Adrenal gland (tissue), 5 donors: ENCODE measurements around the gene ZIC2.

Source experiments
- POLR2A ChIP-seq, 2 donors: fragments of 450-650 bp; IDR thresholded peaks; one replicate each; pipeline ENCODE4 v1.6.1; 2017; ENCODE audit warnings: antibody characterized with exemption in 2 of 2, mild to moderate bottlenecking in 2 of 2, moderate library complexity in 1 of 2
- TF ChIP-seq, protein P1 (sequence below), 6 experiments: fragments of 450-650 bp in 4 of 6; fragments of 200-600 bp in 2 of 6; sonication (generic) in 1 of 6; IDR thresholded peaks; 1 replicate in 5 of 6; 2 replicates in 1 of 6; pipeline versions ENCODE4 v1.5.1 to v1.8.0; 2016 to 2021; ENCODE audit warnings: antibody characterized with exemption in 6 of 6, mild to moderate bottlenecking in 2 of 6, moderate library complexity in 1 of 6
- donor health status: DM: no; HTN: no; CAD: no.

- TF ChIP-seq, protein P1, sequence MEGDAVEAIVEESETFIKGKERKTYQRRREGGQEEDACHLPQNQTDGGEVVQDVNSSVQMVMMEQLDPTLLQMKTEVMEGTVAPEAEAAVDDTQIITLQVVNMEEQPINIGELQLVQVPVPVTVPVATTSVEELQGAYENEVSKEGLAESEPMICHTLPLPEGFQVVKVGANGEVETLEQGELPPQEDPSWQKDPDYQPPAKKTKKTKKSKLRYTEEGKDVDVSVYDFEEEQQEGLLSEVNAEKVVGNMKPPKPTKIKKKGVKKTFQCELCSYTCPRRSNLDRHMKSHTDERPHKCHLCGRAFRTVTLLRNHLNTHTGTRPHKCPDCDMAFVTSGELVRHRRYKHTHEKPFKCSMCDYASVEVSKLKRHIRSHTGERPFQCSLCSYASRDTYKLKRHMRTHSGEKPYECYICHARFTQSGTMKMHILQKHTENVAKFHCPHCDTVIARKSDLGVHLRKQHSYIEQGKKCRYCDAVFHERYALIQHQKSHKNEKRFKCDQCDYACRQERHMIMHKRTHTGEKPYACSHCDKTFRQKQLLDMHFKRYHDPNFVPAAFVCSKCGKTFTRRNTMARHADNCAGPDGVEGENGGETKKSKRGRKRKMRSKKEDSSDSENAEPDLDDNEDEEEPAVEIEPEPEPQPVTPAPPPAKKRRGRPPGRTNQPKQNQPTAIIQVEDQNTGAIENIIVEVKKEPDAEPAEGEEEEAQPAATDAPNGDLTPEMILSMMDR (IDR thresholded peaks at IDR 0.05) = no peak
- TF ChIP-seq POLR2A (IDR thresholded peaks at IDR 0.05) = no peak
Observed at GRCh38 chr13:99982036-99982730, 599 bp downstream of the ZIC2 start.
